ENCODE results near the gene NRGN. TPM values are rescaled to one million over a fixed set of nuclear protein-coding genes. Genes with fewer than 3 reads are reported as not detected.

The NRGN gene
- total and polyA plus RNA-seq, 2 of the 8 experiments (the other 6 are each of a cell fraction or from before 2014, with no cell fraction given) = 0.60 to 1.0 TPM

DNA sequence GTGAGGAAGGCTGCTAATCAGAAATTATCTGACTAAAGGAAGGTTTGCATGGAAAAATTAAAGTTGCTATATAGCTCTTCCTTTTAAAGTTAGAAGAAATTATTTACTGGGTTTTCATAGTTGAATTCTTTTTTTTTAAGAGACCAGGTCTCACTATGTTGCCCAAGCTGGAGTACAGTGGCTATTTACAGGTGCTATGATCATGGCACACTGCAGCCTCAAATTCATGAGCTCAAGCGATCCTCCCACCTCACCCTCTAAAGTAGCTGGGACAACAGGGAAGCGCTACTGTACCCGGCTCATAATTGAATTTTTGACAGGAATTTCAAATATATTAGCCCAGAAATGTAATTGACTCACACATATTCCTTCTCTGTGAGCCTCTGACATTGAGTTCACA is 56.6 kb downstream of the NRGN start:
- CTCF ChIA-PET (ENCODE audit: partially characterized antibody) = interaction anchor here (0.6 to 7.6 kb wide), 10 partner anchors 8 to 153 kb away, joined by 3 to 111 read pairs (median 22); partner anchors contain the start of gene ESAM

More for the DNA sequence above, 56.6 kb downstream of the NRGN start:
- TF ChIP-seq RAD21 (IDR thresholded peaks at IDR 0.05 in 1 of 2, conservative IDR thresholded peaks at IDR 0.05 in 1 of 2; ENCODE audit: low read depth in 2 of 2, low read length in 2 of 2) (no peak), RBBP5 (IDR thresholded peaks at IDR 0.05; ENCODE audit: borderline replicate concordance, low read depth, low read length) (no peak), SRF (IDR thresholded peaks at IDR 0.05; ENCODE audit: low read depth, low read length) (no peak), SUZ12 (IDR thresholded peaks at IDR 0.05; ENCODE audit: low read length) (no peak), BRCA1 (IDR thresholded peaks at IDR 0.05; ENCODE audit: low read depth, low read length) (no peak), JUN (IDR thresholded peaks at IDR 0.05; ENCODE audit: low read depth, low read length) (no peak)
- TF ChIP-seq, protein P1, sequence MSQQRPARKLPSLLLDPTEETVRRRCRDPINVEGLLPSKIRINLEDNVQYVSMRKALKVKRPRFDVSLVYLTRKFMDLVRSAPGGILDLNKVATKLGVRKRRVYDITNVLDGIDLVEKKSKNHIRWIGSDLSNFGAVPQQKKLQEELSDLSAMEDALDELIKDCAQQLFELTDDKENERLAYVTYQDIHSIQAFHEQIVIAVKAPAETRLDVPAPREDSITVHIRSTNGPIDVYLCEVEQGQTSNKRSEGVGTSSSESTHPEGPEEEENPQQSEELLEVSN (IDR thresholded peaks at IDR 0.05) = no peak
- Histone ChIP-seq H3K18ac (ENCODE audit: extremely low read depth, low read length) (no peak overlapping the region), H3K14ac (ENCODE audit: insufficient read length) (no peak overlapping the region), H3K9me3 (ENCODE audit: insufficient read depth in 2 of 2, low read depth in 1 of 2, low read length in 1 of 2) (no peaks in the 10 kb centered on the region), H3K79me1 (ENCODE audit: low read depth, low read length) (peaks cover 6% of the 10 kb centered on the region), H2BK20ac (ENCODE audit: low read length) (no peak overlapping the region), H2BK120ac (replicated peaks; ENCODE audit: low read depth, low read length) (no peak overlapping the region), H4K20me1 (replicated peaks in 1 of 2; ENCODE audit: control insufficient read depth in 1 of 2, insufficient read depth in 2 of 2, low read length in 2 of 2) (peaks cover 8 to 22% of the 10 kb centered on the region in 2 experiments), H2BK5ac (ENCODE audit: low read depth, low read length) (no peak overlapping the region), H4K8ac (ENCODE audit: extremely low read depth, insufficient read depth, low read length) (no peak overlapping the region), H3K79me2 (ENCODE audit: control insufficient read depth in 1 of 2, insufficient read depth in 2 of 2, low read length in 2 of 2) (peaks cover 26 to 85% of the 10 kb centered on the region in 2 experiments), H3K23me2 (ENCODE audit: low read depth, low read length) (peaks cover 3% of the 10 kb centered on the region; the same call in 1 of the 2 replicates), H3K23ac (ENCODE audit: insufficient read length) (no peak overlapping the region), H2AK5ac (ENCODE audit: low read depth, low read length) (no peak overlapping the region), H3K4me1 (replicated peaks in 1 of 4; ENCODE audit: control insufficient read depth in 3 of 4, insufficient read depth in 4 of 4, low read length in 3 of 4) (peaks cover 4 to 23% (median 5%) of the 10 kb centered on the region in 4 experiments; a peak in 6 of 7 replicates), H3K27ac (ENCODE audit: low read depth, low read length) (no peak overlapping the region), H4K91ac (replicated peaks; ENCODE audit: insufficient read length, low read length) (no peak overlapping the region), H2BK12ac (ENCODE audit: low read depth, low read length) (no peak overlapping the region), H2BK15ac (ENCODE audit: low read length) (no peak overlapping the region), H4K5ac (ENCODE audit: insufficient read length, low read depth, low read length) (no peak overlapping the region), H3K4me2 (ENCODE audit: insufficient read depth in 1 of 2, low read depth in 2 of 2, low read length in 2 of 2) (no peak overlapping the region; a peak in 1 of 4 replicates), H3K36me3 (ENCODE audit: control insufficient read depth in 2 of 4, insufficient read depth in 4 of 4, low read length in 3 of 4) (no peaks in the 10 kb centered on the region), H3K4ac (replicated peaks; ENCODE audit: insufficient read length, low read depth, low read length) (no peak overlapping the region), H3K56ac (replicated peaks; ENCODE audit: insufficient read length, low read depth, low read length) (no peak overlapping the region), H3K27me3 (replicated peaks in 1 of 4; ENCODE audit: control insufficient read depth in 3 of 4, extremely low read depth in 1 of 4, insufficient read depth in 3 of 4, low read length in 3 of 4) (no peaks in the 10 kb centered on the region), H3K4me3 (ENCODE audit: extremely low read depth in 1 of 4, insufficient read depth in 2 of 4, low read depth in 3 of 4, low read length in 4 of 4) (no peak overlapping the region), H2AFZ (ENCODE audit: low read length) (no peak overlapping the region), H3K9ac (replicated peaks in 1 of 4; ENCODE audit: extremely low read depth in 1 of 4, low read depth in 3 of 4, low read length in 3 of 4) (no peak overlapping the region)
- 97% methylated on average over 3 of the region's 3 CpGs; no CpG with 5 or more reads in 1 of the 2 experiments for WGBS, 2 experiments (ENCODE audit: extremely low coverage in 1 of 2, insufficient coverage in 1 of 2, insufficient read length in 1 of 2, insufficient replicate concordance in 2 of 2, low coverage in 1 of 2, low lambda C conversion rate in 2 of 2, missing lambda C conversion rate in 1 of 2)
- POLR2A ChIA-PET (ENCODE audit: partially characterized antibody) = interaction anchor here (0.6 kb wide), 1 partner anchor 35 kb away, joined by 6 read pairs; no protein-coding TSS in a partner anchor
- FAIRE-seq = no peak
- no peak for DNase-seq (ENCODE audit: low read depth in 1 of 2, low spot score in 2 of 2)
